Daoy (cell line): Measurements from ENCODE around the gene HLA-DQA2. TPM values are rescaled to one million over a fixed set of nuclear protein-coding genes. Genes with fewer than 3 reads are reported as not detected.
"Not testable (repeated sequence)": the region's sequence is repeated elsewhere in the genome, so short reads cannot be mapped to it uniquely, and the experiment has no call there.

Experiments
- DNase-seq: peaks from one replicate; pipeline ENCODE4 v3.0.0-alpha.2; 2015; ENCODE audit warnings: low read depth
- total RNA-seq: library from RNA; depleted of rRNA; stranded (reverse); fragments of >200 nt; shearing (Covaris generic); gene quantifications from 2 replicates; pipeline ENCODE4 v1.2.3, GENCODE V29; 2014; rRNA removed

Gene HLA-DQA2
- total RNA-seq = not detected in 2 replicates

- no peak for DNase-seq
Measured at GRCh38 chr6:32741031-32741960, at the start of gene HLA-DQA2. Gene HLA-DQA2 (plus strand): TSS chr6:32741391. CDS start chr6:32741444, 53 bp downstream.

DNA sequence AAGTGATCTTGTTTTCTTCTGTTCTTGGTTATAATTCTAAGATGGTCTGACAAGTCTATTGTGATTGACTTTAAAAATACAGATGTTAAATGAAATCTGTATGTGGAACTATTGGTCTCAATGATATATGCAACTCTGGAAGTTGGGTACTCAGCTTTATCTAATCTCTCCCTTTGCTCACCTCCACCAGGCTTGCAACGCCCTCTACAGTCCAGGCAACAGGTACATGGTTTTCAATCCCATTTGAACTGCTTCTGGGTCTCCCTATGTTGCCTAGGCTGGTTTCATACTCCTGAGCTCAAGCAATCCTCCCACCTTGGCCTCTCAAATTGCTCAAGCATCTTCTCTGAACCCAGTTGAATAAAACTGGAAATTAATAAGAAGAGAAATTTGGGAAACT lies 49.2 kb upstream of the HLA-DQA2 start:
- DNase-seq = peak; percentile 61

GRCh38 chr6:32697031-32697430 lies 44.2 kb upstream of the HLA-DQA2 start:
- DNase-seq = no peak

- DNase-seq = peak; percentile 73
Measured at GRCh38 chr6:32700391-32701040, 40.7 kb upstream of the HLA-DQA2 start.

- DNase-seq = no peak
Measured at GRCh38 chr6:32703347-32703746, 37.8 kb upstream of the HLA-DQA2 start.

DNA sequence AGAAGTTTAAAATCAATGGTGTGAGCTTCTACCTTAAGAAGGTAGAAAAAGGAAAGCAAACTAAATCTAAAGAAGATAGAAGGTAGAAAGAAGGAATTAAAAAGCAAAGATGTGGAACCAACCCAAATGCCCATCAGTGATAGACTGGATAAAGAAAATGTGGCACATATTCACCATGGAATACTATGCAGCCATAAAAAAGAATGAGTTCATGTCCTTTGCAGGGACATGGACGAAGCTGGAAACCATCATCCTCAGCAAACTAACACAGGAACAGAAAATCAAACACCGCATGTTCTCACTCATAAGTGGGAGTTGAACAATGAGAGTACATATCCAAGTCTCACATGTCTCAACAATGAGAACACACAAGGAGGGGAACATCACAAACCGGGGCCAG lies 36.0 kb upstream of the HLA-DQA2 start:
- not testable (repeated sequence) for DNase-seq

- no peak for DNase-seq
Measured at GRCh38 chr6:32709625-32710024, 31.6 kb upstream of the HLA-DQA2 start.

GRCh38 chr6:32713241-32713640 lies 27.9 kb upstream of the HLA-DQA2 start:
- DNase-seq = no peak

- no peak for DNase-seq
Measured at GRCh38 chr6:32716396-32716795, 24.8 kb upstream of the HLA-DQA2 start.

GRCh38 chr6:32718879-32719278 lies 22.3 kb upstream of the HLA-DQA2 start:
- DNase-seq = no peak

DNA sequence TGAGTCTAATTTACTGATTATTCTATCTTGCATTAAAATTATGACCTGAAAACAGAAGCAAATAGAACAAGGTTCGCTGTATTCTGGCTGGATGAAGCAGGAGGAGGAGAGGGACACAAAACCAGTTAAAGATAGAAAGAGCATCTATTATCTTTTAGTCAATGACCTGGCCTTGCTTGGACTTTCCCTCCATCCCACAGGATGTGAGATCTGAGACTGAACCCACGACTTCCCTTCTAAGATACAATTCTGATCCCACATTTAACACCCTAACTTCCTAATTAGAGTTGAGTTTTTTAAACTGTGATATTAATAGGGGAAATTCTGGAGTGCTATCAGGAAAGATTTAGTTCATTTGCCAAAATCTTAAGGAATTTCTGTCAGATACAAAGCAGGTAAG lies 3.1 kb upstream of the HLA-DQA2 start:
- DNase-seq = peak; percentile 19

GRCh38 chr6:32742374-32742773 lies 1.2 kb downstream of the HLA-DQA2 start:
- DNase-seq = no peak

- no peak for DNase-seq
Measured at GRCh38 chr6:32744776-32745175, 3.6 kb downstream of the HLA-DQA2 start.

DNA sequence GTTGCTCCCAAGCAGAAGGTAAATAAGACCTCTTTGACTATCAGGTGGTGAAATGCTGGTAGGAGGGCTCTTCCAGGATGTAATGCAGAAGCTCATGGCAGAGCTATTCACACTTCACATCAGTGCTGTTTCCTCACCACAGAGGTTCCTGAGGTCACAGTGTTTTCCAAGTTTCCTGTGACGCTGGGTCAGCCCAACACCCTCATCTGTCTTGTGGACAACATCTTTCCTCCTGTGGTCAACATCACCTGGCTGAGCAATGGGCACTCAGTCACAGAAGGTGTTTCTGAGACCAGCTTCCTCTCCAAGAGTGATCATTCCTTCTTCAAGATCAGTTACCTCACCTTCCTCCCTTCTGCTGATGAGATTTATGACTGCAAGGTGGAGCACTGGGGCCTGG lies 4.5 kb downstream of the HLA-DQA2 start:
- not testable (repeated sequence) for DNase-seq

- DNase-seq = no peak
Measured at GRCh38 chr6:32752580-32752979, 11.4 kb downstream of the HLA-DQA2 start.

DNA sequence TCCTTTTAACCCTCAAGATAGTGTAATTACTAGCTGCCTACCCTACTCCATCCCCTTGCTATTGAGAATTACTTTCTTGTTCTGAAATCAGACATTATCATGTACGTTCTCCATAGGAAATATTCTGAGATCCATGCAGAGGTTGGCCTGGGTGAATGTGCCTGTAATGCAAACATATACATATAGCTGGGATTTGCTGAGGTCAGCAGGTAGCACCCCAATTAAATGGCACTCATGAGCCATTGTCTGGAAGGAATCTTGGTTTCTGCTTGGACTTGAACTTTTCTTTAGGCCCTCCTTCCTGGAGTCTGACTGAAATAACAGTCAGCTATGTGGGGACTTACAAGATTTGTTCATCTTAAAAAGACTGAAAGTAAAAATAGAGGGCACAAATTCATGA lies 18.5 kb downstream of the HLA-DQA2 start:
- DNase-seq = no peak

- DNase-seq = peak; percentile 6
Measured at GRCh38 chr6:32761072-32761471, 19.9 kb downstream of the HLA-DQA2 start.

DNA sequence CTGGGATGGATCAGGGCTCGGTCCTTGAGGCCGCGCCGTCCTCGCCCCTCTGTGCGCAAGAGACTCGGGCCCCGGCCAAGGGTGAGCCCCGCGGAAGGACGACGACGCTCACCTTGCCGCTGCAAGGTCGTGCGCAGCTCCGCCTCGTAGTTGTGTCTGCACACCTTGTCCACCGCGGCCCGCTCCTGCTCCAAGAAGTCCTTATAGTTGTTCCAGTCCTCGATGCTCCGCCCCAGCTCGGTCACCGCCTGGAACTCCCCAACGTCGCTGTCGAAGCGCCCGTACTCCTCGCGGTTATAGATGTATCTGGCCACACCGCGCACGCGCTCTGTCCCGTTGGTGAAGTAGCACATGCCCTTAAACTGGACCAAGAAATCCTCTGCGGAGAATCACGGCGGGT lies 20.4 kb downstream of the HLA-DQA2 start:
- no peak for DNase-seq

DNA sequence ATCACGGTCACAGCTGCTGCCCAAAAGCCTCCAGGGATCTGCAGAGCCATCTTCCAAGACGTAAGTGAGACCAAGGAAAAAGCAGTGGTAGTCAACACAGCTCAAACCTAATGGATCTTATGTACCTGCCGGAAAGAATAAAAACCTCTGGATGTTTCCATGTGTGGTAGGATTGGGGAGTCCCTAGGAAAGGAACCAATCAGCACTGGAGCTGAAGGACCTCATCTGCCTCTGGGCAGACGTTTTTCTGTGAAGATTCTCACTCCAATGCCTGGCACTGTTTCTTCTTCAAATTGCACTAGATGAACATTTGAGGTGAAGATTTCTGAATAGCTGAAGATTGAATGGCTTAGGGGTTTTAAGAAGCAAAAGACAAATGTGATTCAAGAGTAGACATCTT lies 22.2 kb downstream of the HLA-DQA2 start, which contains the start of gene HLA-DQB2:
HLA-DQB2 (minus strand) TSS at position 112 of the 400 bp plus-strand sequence; CDS start at position 50, 62 bp downstream.
- no peak for DNase-seq

GRCh38 chr6:32764048-32764447 lies 22.9 kb downstream of the HLA-DQA2 start:
- DNase-seq = no peak

DNA sequence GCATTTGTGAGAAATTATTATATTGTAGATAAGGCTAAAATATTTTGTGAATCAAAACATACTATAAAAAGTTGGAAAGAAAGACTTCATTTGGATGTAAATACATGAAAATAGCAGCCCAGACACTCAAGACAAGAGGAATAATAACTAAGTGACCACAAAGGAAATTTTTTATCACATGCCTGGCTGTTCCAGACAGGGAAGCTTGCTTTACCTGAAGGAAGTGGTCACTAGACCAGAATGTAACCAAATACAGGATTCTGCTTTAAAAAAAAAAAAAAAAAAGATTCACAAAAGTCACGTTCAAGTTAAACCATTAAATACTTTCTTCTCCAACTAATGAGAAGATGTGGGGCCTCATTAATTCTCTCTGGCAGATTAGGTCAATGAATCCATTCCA lies 31.5 kb downstream of the HLA-DQA2 start:
- no peak for DNase-seq

DNA sequence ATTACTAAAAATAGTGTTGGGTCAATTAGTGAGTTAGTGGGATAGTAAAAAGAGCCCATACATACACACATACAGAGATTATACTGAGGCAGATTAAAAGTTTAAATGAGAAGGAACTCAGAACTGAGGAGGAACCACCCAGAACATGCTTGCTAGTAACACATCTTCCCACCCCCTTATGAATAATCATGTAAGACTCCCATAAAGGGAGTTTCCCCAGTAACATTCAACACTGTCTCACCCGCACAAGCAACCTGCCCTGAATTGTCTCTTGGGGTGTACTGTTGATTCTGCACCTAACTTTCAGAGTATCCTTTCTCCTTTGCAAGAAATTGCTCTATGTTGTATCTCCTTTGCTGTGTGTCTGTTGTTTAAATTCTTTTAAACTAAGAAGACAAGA lies 33.2 kb downstream of the HLA-DQA2 start:
- DNase-seq = no peak

DNA sequence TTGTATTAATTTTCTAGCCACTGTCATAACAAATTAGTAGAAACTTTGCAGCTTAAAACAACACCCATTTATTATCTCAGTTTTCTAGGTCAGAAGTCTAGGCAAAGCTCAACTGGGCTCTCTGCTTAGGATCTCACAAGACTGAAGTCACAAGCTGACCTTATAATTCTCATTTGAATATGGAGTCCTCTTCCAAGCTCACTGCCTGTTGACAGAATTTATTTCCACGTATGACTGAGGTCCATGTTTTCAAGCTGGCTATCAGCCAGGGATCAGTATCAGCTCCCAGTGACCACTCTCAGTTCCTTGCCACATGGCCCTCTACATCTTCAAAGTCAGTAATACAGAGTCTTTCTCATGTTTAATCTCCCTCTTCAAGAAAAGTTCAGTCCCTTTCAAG lies 33.9 kb downstream of the HLA-DQA2 start:
- DNase-seq = no peak
